Activated CD8-positive, alpha-beta T cell treated with anti-CD3 and anti-CD28 coated beads, Interleukin-2, amount 10 ng/mL, durations not matched to agents 7 days and 5 days (primary cell): ENCODE data around the gene PLB1. TPM values are rescaled to one million over a fixed set of nuclear protein-coding genes. Genes with fewer than 3 reads are reported as not detected.

Experiments
- ATAC-seq: fragments of 150-1000 bp; cut with Tn5 transposase; one replicate; pipeline ENCODE4 v1.10.0; 2021; ENCODE audit warnings: moderate library complexity
- CTCF ChIA-PET: fragments of 350-600 bp; sonication (Branson Sonifier 250); formaldehyde crosslinking; loops from one replicate; lab custom pipeline; 2021; ENCODE audit warnings: antibody characterized with exemption; lab: Charles Lee
- POLR2A ChIA-PET: fragments of 350-600 bp; sonication (Branson Sonifier 250); formaldehyde crosslinking; loops from one replicate; lab custom pipeline; 2021; ENCODE audit warnings: antibody characterized with exemption; lab: Charles Lee
- DNase-seq: peaks from one replicate; pipeline ENCODE4 v3.0.0-alpha.2; 2020
- H3K27ac Mint-ChIP-seq: one replicate; pipeline ENCODE4 v1.8.0; 2021; ENCODE audit warnings: mild to moderate bottlenecking, mixed read lengths
- H3K27me3 Mint-ChIP-seq: one replicate; pipeline ENCODE4 v1.8.0; 2021; ENCODE audit warnings: low read depth, mixed read lengths
- H3K36me3 Mint-ChIP-seq: one replicate; pipeline ENCODE4 v1.8.0; 2021; ENCODE audit warnings: low read depth, mixed read lengths
- H3K4me1 Mint-ChIP-seq: one replicate; pipeline ENCODE4 v1.8.0; 2021; ENCODE audit warnings: low read depth, mixed read lengths
- H3K4me3 Mint-ChIP-seq: one replicate; pipeline ENCODE4 v1.8.0; 2021; ENCODE audit warnings: mild to moderate bottlenecking, mixed read lengths
- H3K9me3 Mint-ChIP-seq: one replicate; pipeline ENCODE4 v1.8.0; 2022; ENCODE audit warnings: mixed read lengths; ENCODE audit not compliant: insufficient read depth
- total RNA-seq, 2 experiments: library from RNA; stranded (reverse); gene quantifications; one replicate each; pipeline ENCODE4 v1.2.3, GENCODE V29; 2021

The PLB1 gene
- total RNA-seq, 2 experiments from 2014 or later = 1.0 to 1.4 TPM

- DNase-seq (no peak), ATAC-seq (no peak)
- H3K27ac Mint-ChIP-seq = peak overlapping the region; percentile 94
- CTCF ChIA-PET = interaction anchor here (3.5 to 6.9 kb wide), 3 partner anchors 8 to 131 kb away, joined by 21 to 75 read pairs (median 31); partner anchors contain the start of gene PPP1CB
- H3K4me1 Mint-ChIP-seq = peaks cover 87% of the 10 kb centered on the region
- POLR2A ChIA-PET = interaction anchor here (2.2 kb wide), 1 partner anchor 131 kb away, joined by 11 read pairs; the partner anchor contains the start of gene PPP1CB
- peaks cover 3% of the 10 kb centered on the region for H3K9me3 Mint-ChIP-seq
- no peak overlapping the region for H3K4me3 Mint-ChIP-seq
- H3K36me3 Mint-ChIP-seq = peaks cover 3% of the 10 kb centered on the region
- H3K27me3 Mint-ChIP-seq = no peaks in the 10 kb centered on the region
These were observed 124.5 kb downstream of the PLB1 start for GRCh38 chr2:28620291-28620793.

GRCh38 chr2:28620801-28621171 is 124.9 kb downstream of the PLB1 start:
- no peak overlapping the region for H3K4me3 Mint-ChIP-seq
- H3K36me3 Mint-ChIP-seq = peaks cover 3% of the 10 kb centered on the region
- H3K27me3 Mint-ChIP-seq = no peaks in the 10 kb centered on the region
- CTCF ChIA-PET = interaction anchor here (1.2 to 6.9 kb wide), 5 partner anchors 9 to 131 kb away, joined by 3 to 75 read pairs (median 21); partner anchors contain the start of gene PPP1CB
- DNase-seq = no peak
- peaks cover 91% of the 10 kb centered on the region for H3K4me1 Mint-ChIP-seq
- ATAC-seq = no peak
- H3K9me3 Mint-ChIP-seq = peaks cover 3% of the 10 kb centered on the region
- H3K27ac Mint-ChIP-seq = peak overlapping the region; percentile 94
- POLR2A ChIA-PET = interaction anchor here (1.0 to 2.2 kb wide), 4 partner anchors 9 to 130 kb away, joined by 3 to 11 read pairs (median 4); partner anchors contain the start of gene PPP1CB

GRCh38 chr2:28621172-28622100 is 125.6 kb downstream of the PLB1 start:
- POLR2A ChIA-PET = interaction anchor here (0.6 to 2.2 kb wide), 8 partner anchors 8 to 249 kb away, joined by 3 to 11 read pairs (median 3); partner anchors contain the start of genes PPP1CB and TRMT61B
- peaks cover 95% of the 10 kb centered on the region for H3K4me1 Mint-ChIP-seq
- CTCF ChIA-PET = interaction anchor here (0.9 to 6.9 kb wide), 8 partner anchors 9 to 138 kb away, joined by 3 to 75 read pairs (median 3); partner anchors contain the start of gene PPP1CB
- peaks cover 3% of the 10 kb centered on the region for H3K36me3 Mint-ChIP-seq
- DNase-seq (peak; percentile 79), ATAC-seq (peak; percentile 84)
- H3K4me3 Mint-ChIP-seq = peak overlapping the region; percentile 64
- H3K9me3 Mint-ChIP-seq = peaks cover 3% of the 10 kb centered on the region
- peak overlapping the region; percentile 94 for H3K27ac Mint-ChIP-seq
- no peaks in the 10 kb centered on the region for H3K27me3 Mint-ChIP-seq

- POLR2A ChIA-PET = interaction anchor here (0.6 to 2.7 kb wide), 6 partner anchors 9 to 248 kb away, joined by 3 to 11 read pairs (median 3); partner anchors contain the start of genes PPP1CB and TRMT61B
- CTCF ChIA-PET = interaction anchor here (0.9 to 6.9 kb wide), 7 partner anchors 9 to 138 kb away, joined by 3 to 75 read pairs (median 3); partner anchors contain the start of gene PPP1CB
- Mint-ChIP-seq H3K4me1 (peaks cover 96% of the 10 kb centered on the region), H3K4me3 (peak overlapping the region; percentile 64), H3K27me3 (no peaks in the 10 kb centered on the region), H3K9me3 (peaks cover 3% of the 10 kb centered on the region), H3K27ac (peak overlapping the region; percentile 94), H3K36me3 (peaks cover 3% of the 10 kb centered on the region)
- ATAC-seq = peak; percentile 1
- DNase-seq = no peak
These were observed 126.2 kb downstream of the PLB1 start for GRCh38 chr2:28622101-28622499.

GRCh38 chr2:28623582-28624405 is 127.9 kb downstream of the PLB1 start:
- Mint-ChIP-seq H3K27me3 (no peaks in the 10 kb centered on the region), H3K4me1 (peaks cover 93% of the 10 kb centered on the region), H3K36me3 (peaks cover 3% of the 10 kb centered on the region), H3K4me3 (no peak overlapping the region), H3K9me3 (peaks cover 3% of the 10 kb centered on the region), H3K27ac (peak overlapping the region; percentile 71)
- DNase-seq (no peak), ATAC-seq (no peak)
- CTCF ChIA-PET = interaction anchor here (1.1 to 6.9 kb wide), 6 partner anchors 12 to 128 kb away, joined by 3 to 75 read pairs (median 12); partner anchors contain the start of gene PPP1CB
- POLR2A ChIA-PET = interaction anchor here (0.5 to 2.7 kb wide), 7 partner anchors 10 to 246 kb away, joined by 3 to 9 read pairs (median 6); partner anchors contain the start of genes PPP1CB and TRMT61B

GRCh38 chr2:28624436-28624792 is 128.6 kb downstream of the PLB1 start:
- no peaks in the 10 kb centered on the region for H3K27me3 Mint-ChIP-seq
- peak overlapping the region; percentile 84 for H3K27ac Mint-ChIP-seq
- POLR2A ChIA-PET = interaction anchor here (0.8 to 2.7 kb wide), 5 partner anchors 11 to 128 kb away, joined by 3 to 9 read pairs (median 7); partner anchors contain the start of gene PPP1CB
- peaks cover 3% of the 10 kb centered on the region for H3K36me3 Mint-ChIP-seq
- peaks cover 3% of the 10 kb centered on the region for H3K9me3 Mint-ChIP-seq
- ATAC-seq (no peak), DNase-seq (no peak)
- no peak overlapping the region for H3K4me3 Mint-ChIP-seq
- H3K4me1 Mint-ChIP-seq = peaks cover 88% of the 10 kb centered on the region
- CTCF ChIA-PET = interaction anchor here (1.0 to 6.9 kb wide), 5 partner anchors 12 to 124 kb away, joined by 3 to 75 read pairs (median 5); no protein-coding TSS in a partner anchor

- H3K4me3 Mint-ChIP-seq = peak overlapping the region; percentile 40
- POLR2A ChIA-PET = interaction anchor here (0.8 to 2.7 kb wide), 5 partner anchors 11 to 128 kb away, joined by 3 to 9 read pairs (median 7); partner anchors contain the start of gene PPP1CB
- peaks cover 3% of the 10 kb centered on the region for H3K9me3 Mint-ChIP-seq
- ATAC-seq (peak; percentile 52), DNase-seq (peak; percentile 70)
- H3K4me1 Mint-ChIP-seq = peaks cover 82% of the 10 kb centered on the region
- peaks cover 3% of the 10 kb centered on the region for H3K36me3 Mint-ChIP-seq
- CTCF ChIA-PET = interaction anchor here (0.7 to 6.9 kb wide), 7 partner anchors 10 to 123 kb away, joined by 3 to 75 read pairs (median 4); no protein-coding TSS in a partner anchor
- H3K27ac Mint-ChIP-seq = peak overlapping the region; percentile 84
- no peaks in the 10 kb centered on the region for H3K27me3 Mint-ChIP-seq
These were observed 129.2 kb downstream of the PLB1 start for GRCh38 chr2:28624793-28625701.

- DNase-seq (no peak), ATAC-seq (no peak)
- Mint-ChIP-seq H3K9me3 (peaks cover 3% of the 10 kb centered on the region), H3K36me3 (peaks cover 3% of the 10 kb centered on the region), H3K4me3 (no peak overlapping the region), H3K4me1 (peaks cover 69% of the 10 kb centered on the region), H3K27me3 (no peaks in the 10 kb centered on the region), H3K27ac (no peak overlapping the region)
- ChIA-PET CTCF (no interaction called here), POLR2A (no interaction called here)
These were observed 130.5 kb downstream of the PLB1 start for GRCh38 chr2:28626376-28626775.

GRCh38 chr2:28626891-28627421 is 131.1 kb downstream of the PLB1 start:
- Mint-ChIP-seq H3K4me1 (peaks cover 63% of the 10 kb centered on the region), H3K27ac (no peak overlapping the region), H3K36me3 (peaks cover 3% of the 10 kb centered on the region), H3K9me3 (peaks cover 3% of the 10 kb centered on the region), H3K4me3 (no peak overlapping the region), H3K27me3 (no peaks in the 10 kb centered on the region)
- DNase-seq = no peak
- ATAC-seq = no peak
- POLR2A ChIA-PET = no interaction called here
- CTCF ChIA-PET = interaction anchor here (0.8 kb wide), 1 partner anchor 121 kb away, joined by 3 read pairs; no protein-coding TSS in a partner anchor
